HL-60 (cell line): ENCODE results near the gene HOXD13.

Source experiments
- CTCF ChIP-seq: IDR thresholded peaks from one replicate; pipeline ENCODE4 v1.5.1; 2011; ENCODE audit warnings: low read length, control low read depth, inconsistent platforms; ENCODE audit not compliant: insufficient read depth
- REST ChIP-seq: IDR thresholded peaks from 2 replicates; pipeline ENCODE4 v1.6.1; 2012; ENCODE audit warnings: low read depth; ENCODE audit not compliant: insufficient replicate concordance

- TF ChIP-seq CTCF: no peak
- no peak for TF ChIP-seq REST
Measured at GRCh38 chr2:176124110-176124946, 31.8 kb downstream of the HOXD13 start.
